ENCODE results near the gene DSEL. TPM values are rescaled to one million over a fixed set of nuclear protein-coding genes. Genes with fewer than 3 reads are reported as not detected.

DSEL gene
- total RNA-seq, 1 experiment from 2014 or later, result 24.9 TPM

- ChIA-PET CTCF (no interaction called here), POLR2A (ENCODE audit: low non-redundant PET) (no interaction called here)
- no peaks in the 10 kb centered on the region for H3K4me1 ChIP-seq (ENCODE audit: insufficient read depth, low read length, poor library complexity, severe bottlenecking)
- intact Hi-C loops (cut with micrococcal nuclease; ENCODE audit: unreplicated experiment), result no loop called here
- no peak overlapping the region for H3K4me3 ChIP-seq (ENCODE audit: low read depth, low read length, poor library complexity, severe bottlenecking)
- H3K27ac ChIP-seq (ENCODE audit: low read depth, low read length, poor library complexity, severe bottlenecking), result no peak overlapping the region
- TF ChIP-seq CTCF (conservative IDR thresholded peaks at IDR 0.05; ENCODE audit: low read depth, low read length) (no peak), EZH2 (IDR thresholded peaks at IDR 0.05; ENCODE audit: borderline replicate concordance, low read depth, low read length, poor library complexity, severe bottlenecking) (no peak)
- peaks cover 16% of the 10 kb centered on the region for H3K9me3 ChIP-seq (ENCODE audit: low read depth, low read length, poor library complexity, severe bottlenecking)
- DNase-seq (ENCODE audit: low spot score), result no peak
- H3K36me3 ChIP-seq (ENCODE audit: insufficient read depth, low read length, poor library complexity, severe bottlenecking), result no peaks in the 10 kb centered on the region
- no peaks in the 10 kb centered on the region for H3K27me3 ChIP-seq (replicated peaks; ENCODE audit: insufficient read depth, low read depth, low read length, poor library complexity)
- no TSS peak for BruUV-seq (replicated peaks)
Measured at GRCh38 chr18:67467188-67467587, 49.3 kb downstream of the DSEL start.

- ChIA-PET POLR2A (ENCODE audit: low non-redundant PET) (no interaction called here), CTCF (interaction anchor here (0.6 kb wide), 1 partner anchor 792 kb away, joined by 3 read pairs; no protein-coding TSS in a partner anchor)
- intact Hi-C loops (cut with micrococcal nuclease; ENCODE audit: unreplicated experiment), result no loop called here
- H3K4me3 ChIP-seq (ENCODE audit: low read depth, low read length, poor library complexity, severe bottlenecking), result no peak overlapping the region
- no peaks in the 10 kb centered on the region for H3K4me1 ChIP-seq (ENCODE audit: insufficient read depth, low read length, poor library complexity, severe bottlenecking)
- TF ChIP-seq EZH2 (IDR thresholded peaks at IDR 0.05; ENCODE audit: borderline replicate concordance, low read depth, low read length, poor library complexity, severe bottlenecking), result no peak
- TF ChIP-seq CTCF (conservative IDR thresholded peaks at IDR 0.05; ENCODE audit: low read depth, low read length), result no peak
- peaks cover 25% of the 10 kb centered on the region for H3K9me3 ChIP-seq (ENCODE audit: low read depth, low read length, poor library complexity, severe bottlenecking)
- no peaks in the 10 kb centered on the region for H3K36me3 ChIP-seq (ENCODE audit: insufficient read depth, low read length, poor library complexity, severe bottlenecking)
- no peak for DNase-seq (ENCODE audit: low spot score)
- H3K27me3 ChIP-seq (replicated peaks; ENCODE audit: insufficient read depth, low read depth, low read length, poor library complexity), result no peaks in the 10 kb centered on the region
- BruUV-seq (replicated peaks), result no TSS peak
- H3K27ac ChIP-seq (ENCODE audit: low read depth, low read length, poor library complexity, severe bottlenecking), result no peak overlapping the region
Measured at GRCh38 chr18:67464499-67464898, 52.0 kb downstream of the DSEL start.

- Histone ChIP-seq H3K27ac (ENCODE audit: low read depth, low read length, poor library complexity, severe bottlenecking) (no peak overlapping the region), H3K4me3 (ENCODE audit: low read depth, low read length, poor library complexity, severe bottlenecking) (no peak overlapping the region), H3K9me3 (ENCODE audit: low read depth, low read length, poor library complexity, severe bottlenecking) (peaks cover 26% of the 10 kb centered on the region), H3K4me1 (ENCODE audit: insufficient read depth, low read length, poor library complexity, severe bottlenecking) (no peaks in the 10 kb centered on the region), H3K36me3 (ENCODE audit: insufficient read depth, low read length, poor library complexity, severe bottlenecking) (no peaks in the 10 kb centered on the region), H3K27me3 (replicated peaks; ENCODE audit: insufficient read depth, low read depth, low read length, poor library complexity) (no peaks in the 10 kb centered on the region)
- DNase-seq (ENCODE audit: low spot score), result peak; percentile 38
- no TSS peak for BruUV-seq (replicated peaks)
- POLR2A ChIA-PET (ENCODE audit: low non-redundant PET), result no interaction called here
- intact Hi-C loops (cut with micrococcal nuclease; ENCODE audit: unreplicated experiment), result no loop called here
- TF ChIP-seq CTCF (conservative IDR thresholded peaks at IDR 0.05; ENCODE audit: low read depth, low read length) (peak; percentile 40; the same call in 1 of the 2 replicates), EZH2 (IDR thresholded peaks at IDR 0.05; ENCODE audit: borderline replicate concordance, low read depth, low read length, poor library complexity, severe bottlenecking) (no peak)
- CTCF ChIA-PET, result interaction anchor here (0.6 kb wide), 1 partner anchor 793 kb away, joined by 3 read pairs; no protein-coding TSS in a partner anchor
Measured at GRCh38 chr18:67463829-67464228, 52.7 kb downstream of the DSEL start.

All from A673 (cell line).